ENCODE measurements around the gene PRCC. TPM values are rescaled to one million over a fixed set of nuclear protein-coding genes. Genes with fewer than 3 reads are reported as not detected.

PRCC gene
- total RNA-seq, 1 experiment from 2014 or later, result 80.4 TPM

GRCh38 chr1:156747742-156748669 is 19.3 kb upstream of the PRCC start:
- Mint-ChIP-seq H3K9me3 (ENCODE audit: low read depth, unreplicated experiment) (no peaks in the 10 kb centered on the region), H3K4me1 (ENCODE audit: low read depth, unreplicated experiment) (peaks cover 61% of the 10 kb centered on the region), H3K36me3 (ENCODE audit: insufficient read depth, unreplicated experiment) (peaks cover 96% of the 10 kb centered on the region), H3K4me3 (ENCODE audit: low read depth, unreplicated experiment) (peak overlapping the region; percentile 67), H3K27me3 (ENCODE audit: unreplicated experiment) (no peaks in the 10 kb centered on the region), H3K27ac (ENCODE audit: unreplicated experiment) (peak overlapping the region; percentile 85)
- DNase-seq, result no peak
- TF ChIP-seq CTCF (IDR thresholded peaks at IDR 0.05; ENCODE audit: unreplicated experiment), result no peak
- CTCF ChIA-PET, result interaction anchor here (0.6 to 1.8 kb wide), 3 partner anchors 19 to 40 kb away, joined by 3 to 10 read pairs (median 7); partner anchors contain the start of gene PRCC
- TSS peak; percentile 34 for BruUV-seq (replicated peaks)
- intact Hi-C loops (cut with micrococcal nuclease; ENCODE audit: unreplicated experiment), result loop anchor here (2.0 kb wide), 1 partner anchor 19 kb away; the partner anchor contains the start of genes ISG20L2 and METTL25B

GRCh38 chr1:156748670-156749418 is 18.5 kb upstream of the PRCC start:
- BruUV-seq (replicated peaks), result no TSS peak
- Mint-ChIP-seq H3K4me1 (ENCODE audit: low read depth, unreplicated experiment) (peaks cover 56% of the 10 kb centered on the region), H3K4me3 (ENCODE audit: low read depth, unreplicated experiment) (peak overlapping the region; percentile 67), H3K36me3 (ENCODE audit: insufficient read depth, unreplicated experiment) (peaks cover 89% of the 10 kb centered on the region), H3K9me3 (ENCODE audit: low read depth, unreplicated experiment) (no peaks in the 10 kb centered on the region), H3K27me3 (ENCODE audit: unreplicated experiment) (no peaks in the 10 kb centered on the region), H3K27ac (ENCODE audit: unreplicated experiment) (peak overlapping the region; percentile 85)
- no peak for TF ChIP-seq CTCF (IDR thresholded peaks at IDR 0.05; ENCODE audit: unreplicated experiment)
- DNase-seq, result peak; percentile 78
- CTCF ChIA-PET, result no interaction called here
- intact Hi-C loops (cut with micrococcal nuclease; ENCODE audit: unreplicated experiment), result loop anchor here (2.0 kb wide), 1 partner anchor 20 kb away; the partner anchor contains the start of genes ISG20L2 and METTL25B

GRCh38 chr1:156749419-156750118 is 17.8 kb upstream of the PRCC start:
- DNase-seq, result no peak
- CTCF ChIA-PET, result interaction anchor here (0.7 kb wide), 1 partner anchor 9 kb away, joined by 3 read pairs; the partner anchor contains the start of gene MRPL24
- Mint-ChIP-seq H3K4me3 (ENCODE audit: low read depth, unreplicated experiment) (peak overlapping the region; percentile 67), H3K36me3 (ENCODE audit: insufficient read depth, unreplicated experiment) (peaks cover 84% of the 10 kb centered on the region), H3K27me3 (ENCODE audit: unreplicated experiment) (no peaks in the 10 kb centered on the region), H3K9me3 (ENCODE audit: low read depth, unreplicated experiment) (no peaks in the 10 kb centered on the region), H3K27ac (ENCODE audit: unreplicated experiment) (peak overlapping the region; percentile 85), H3K4me1 (ENCODE audit: low read depth, unreplicated experiment) (peaks cover 49% of the 10 kb centered on the region)
- BruUV-seq (replicated peaks), result no TSS peak
- intact Hi-C loops (cut with micrococcal nuclease; ENCODE audit: unreplicated experiment), result loop anchor here (2.0 kb wide), 1 partner anchor 21 kb away; the partner anchor contains the start of genes ISG20L2 and METTL25B
- no peak for TF ChIP-seq CTCF (IDR thresholded peaks at IDR 0.05; ENCODE audit: unreplicated experiment)

GRCh38 chr1:156750191-156750672 is 17.1 kb upstream of the PRCC start:
- TF ChIP-seq CTCF (IDR thresholded peaks at IDR 0.05; ENCODE audit: unreplicated experiment), result no peak
- H3K4me3 Mint-ChIP-seq (ENCODE audit: low read depth, unreplicated experiment), result peak overlapping the region; percentile 67
- peak; percentile 64 for DNase-seq
- H3K4me1 Mint-ChIP-seq (ENCODE audit: low read depth, unreplicated experiment), result peaks cover 47% of the 10 kb centered on the region
- peak overlapping the region; percentile 85 for H3K27ac Mint-ChIP-seq (ENCODE audit: unreplicated experiment)
- no peaks in the 10 kb centered on the region for H3K9me3 Mint-ChIP-seq (ENCODE audit: low read depth, unreplicated experiment)
- peaks cover 78% of the 10 kb centered on the region for H3K36me3 Mint-ChIP-seq (ENCODE audit: insufficient read depth, unreplicated experiment)
- intact Hi-C loops (cut with micrococcal nuclease; ENCODE audit: unreplicated experiment), result no loop called here
- CTCF ChIA-PET, result interaction anchor here (0.7 to 2.0 kb wide), 3 partner anchors 9 to 24 kb away, joined by 3 to 17 read pairs (median 4); partner anchors contain the start of genes ISG20L2 and MRPL24
- BruUV-seq (replicated peaks), result no TSS peak
- no peaks in the 10 kb centered on the region for H3K27me3 Mint-ChIP-seq (ENCODE audit: unreplicated experiment)
